Stimulated activated CD8-positive, alpha-beta memory T cell treated with anti-CD3 and anti-CD28 coated beads, Interleukin-7, amount 100 ng/mL, for 48 hours (primary cell): Measurements from ENCODE around the gene NAGPA.

Experiments
- DNase-seq, 2 donors: peaks; one replicate each; pipeline ENCODE4 v3.0.0-alpha.2; 2020; ENCODE audit warnings: low read depth in 1 of 2; ENCODE audit errors: extremely low read depth in 1 of 2

The NAGPA gene

GRCh38 chr16:5028950-5029475 is 4.7 kb downstream of the NAGPA start:
- no peak for DNase-seq

GRCh38 chr16:5027575-5028235 is 6.0 kb downstream of the NAGPA start:
- no peak for DNase-seq

- DNase-seq, result no peak
These were observed 6.6 kb downstream of the NAGPA start for GRCh38 chr16:5027086-5027485.

GRCh38 chr16:5026664-5027063 is 7.1 kb downstream of the NAGPA start:
- no peak for DNase-seq

GRCh38 chr16:5025171-5025632 is 8.5 kb downstream of the NAGPA start:
- DNase-seq, result no peak

- no peak for DNase-seq
These were observed 9.1 kb downstream of the NAGPA start for GRCh38 chr16:5024632-5025031.

GRCh38 chr16:5022521-5022920 is 11.2 kb downstream of the NAGPA start:
- DNase-seq, result no peak

GRCh38 chr16:5020551-5020950 is 13.2 kb downstream of the NAGPA start:
- no peak for DNase-seq

- no peak for DNase-seq
These were observed 14.0 kb downstream of the NAGPA start for GRCh38 chr16:5019775-5020174.

GRCh38 chr16:5018793-5019192 is 14.9 kb downstream of the NAGPA start:
- DNase-seq, result no peak

- DNase-seq, result no peak
These were observed 16.1 kb downstream of the NAGPA start for GRCh38 chr16:5017678-5017969.

- no peak for DNase-seq
These were observed 16.6 kb downstream of the NAGPA start for GRCh38 chr16:5016967-5017677.

GRCh38 chr16:5015887-5016286 is 17.8 kb downstream of the NAGPA start:
- DNase-seq, result no peak

GRCh38 chr16:5015351-5015750 is 18.4 kb downstream of the NAGPA start:
- no peak for DNase-seq

- no peak for DNase-seq
These were observed 20.8 kb downstream of the NAGPA start for GRCh38 chr16:5012887-5013286.

- no peak for DNase-seq
These were observed 22.1 kb downstream of the NAGPA start for GRCh38 chr16:5011637-5012036.

- DNase-seq, result no peak
These were observed 23.0 kb downstream of the NAGPA start for GRCh38 chr16:5010576-5011329.

GRCh38 chr16:5008311-5008731 is 25.4 kb downstream of the NAGPA start:
- DNase-seq, result no peak

- DNase-seq, result no peak
These were observed 26.5 kb downstream of the NAGPA start for GRCh38 chr16:5007256-5007655.

- DNase-seq, result no peak
These were observed 27.2 kb downstream of the NAGPA start for GRCh38 chr16:5006348-5007193.

GRCh38 chr16:5005916-5006315 is 27.8 kb downstream of the NAGPA start:
- DNase-seq, result no peak
